ENCODE data around the gene UHRF1. TPM values are rescaled to one million over a fixed set of nuclear protein-coding genes. Genes with fewer than 3 reads are reported as not detected.

Gene UHRF1
- total RNA-seq, 1 experiment from 2014 or later = 109 TPM

DNA sequence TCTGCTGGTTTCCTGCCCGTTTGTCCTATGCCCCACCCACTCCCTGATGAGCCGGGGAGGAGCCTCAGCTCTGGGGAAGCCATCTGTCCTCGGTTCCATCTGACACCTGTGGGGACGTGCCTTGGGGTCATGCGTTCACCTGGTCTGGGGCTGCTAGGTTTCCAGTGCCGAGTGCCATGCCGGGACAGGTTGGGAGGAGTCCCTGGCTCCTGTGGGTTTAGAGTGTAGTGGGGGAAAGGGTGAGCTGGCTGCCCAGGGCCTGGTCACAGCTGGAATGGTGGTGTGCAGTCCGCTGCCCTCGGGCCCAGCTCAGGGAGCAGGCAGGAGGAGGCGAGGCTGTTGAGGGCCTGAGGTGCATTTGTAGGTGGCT, 62.1 kb downstream of the UHRF1 start:
- peak overlapping the region; percentile 67 to 76 for H3K4me3 ChIP-seq (replicated peaks in 1 of 2; ENCODE audit: low read depth in 1 of 2, low read length in 2 of 2)
- H3K79me2 ChIP-seq (ENCODE audit: insufficient read depth, low read length) = peaks cover 55% of the 10 kb centered on the region
- intact Hi-C loops (cut with micrococcal nuclease) = loop anchor here (10.0 kb wide), 1 partner anchor 247 kb away; the partner anchor contains the start of gene DPP9
- H3K9me2 ChIP-seq (ENCODE audit: insufficient read depth) = no peaks in the 10 kb centered on the region
- no peaks in the 10 kb centered on the region for H3K9me3 ChIP-seq (ENCODE audit: control insufficient read depth in 1 of 2, insufficient read depth in 1 of 2, low read depth in 1 of 2, low read length in 2 of 2)
- DNase-seq (ENCODE audit: low read depth, low spot score) (no peak), ATAC-seq (no peak)
- H3K36me3 ChIP-seq (ENCODE audit: control insufficient read depth in 1 of 2, insufficient read depth in 2 of 2, low read length in 2 of 2) = no peaks in the 10 kb centered on the region
- H2AFZ ChIP-seq (ENCODE audit: low read depth, low read length, poor library complexity, severe bottlenecking) = no peak overlapping the region
- H4K20me1 ChIP-seq (ENCODE audit: insufficient read depth) = no peaks in the 10 kb centered on the region
- BruUV-seq (replicated peaks) = no TSS peak
- H3K4me1 ChIP-seq (ENCODE audit: control insufficient read depth in 1 of 2, insufficient read depth in 2 of 2, low read length in 2 of 2) = peaks cover 47 to 77% of the 10 kb centered on the region in 2 experiments
- H3K4me2 ChIP-seq (ENCODE audit: low read length) = peak overlapping the region; percentile 98
- ChIA-PET POLR2A (interaction anchor here (0.7 to 1.1 kb wide), 3 partner anchors 21 to 105 kb away, joined by 3 to 6 read pairs (median 3); no protein-coding TSS in a partner anchor), RAD21 (ENCODE audit: low non-redundant PET in 1 of 2, low total read pairs in 2 of 2, uncharacterized antibody in 2 of 2, unreplicated experiment in 2 of 2) (no interaction called here), CTCF (interaction anchor here (0.9 to 2.9 kb wide), 3 partner anchors 30 to 101 kb away, joined by 3 to 7 read pairs (median 5); no protein-coding TSS in a partner anchor)
- H3K27me3 ChIP-seq (ENCODE audit: insufficient read depth, low read length) = no peaks in the 10 kb centered on the region
- TF ChIP-seq JUND (IDR thresholded peaks at IDR 0.05) (no peak), CBX3 (IDR thresholded peaks at IDR 0.05; ENCODE audit: low read depth) (no peak), POLR2A (IDR thresholded peaks at IDR 0.05; ENCODE audit: borderline replicate concordance, extremely low read depth, insufficient read depth, insufficient read length) (no peak), ELF1 (IDR thresholded peaks at IDR 0.05; ENCODE audit: borderline replicate concordance, low read depth) (no peak), SRF (IDR thresholded peaks at IDR 0.05; ENCODE audit: low read depth) (no peak), YY1 (IDR thresholded peaks at IDR 0.05; ENCODE audit: extremely low read depth, insufficient replicate concordance, low read depth, low read length) (no peak), EZH2phosphoT487 (IDR thresholded peaks at IDR 0.05; ENCODE audit: borderline replicate concordance) (no peak), EGR1 (IDR thresholded peaks at IDR 0.05; ENCODE audit: low read depth) (no peak), FOSL1 (IDR thresholded peaks at IDR 0.05; ENCODE audit: low read depth) (no peak), CEBPB (IDR thresholded peaks at IDR 0.05; ENCODE audit: low read depth) (no peak), SP1 (IDR thresholded peaks at IDR 0.05; ENCODE audit: low read depth) (no peak), EZH2 (IDR thresholded peaks at IDR 0.05) (no peak), SIN3A (IDR thresholded peaks at IDR 0.05; ENCODE audit: low read depth) (no peak)
- TF ChIP-seq, protein P1, sequence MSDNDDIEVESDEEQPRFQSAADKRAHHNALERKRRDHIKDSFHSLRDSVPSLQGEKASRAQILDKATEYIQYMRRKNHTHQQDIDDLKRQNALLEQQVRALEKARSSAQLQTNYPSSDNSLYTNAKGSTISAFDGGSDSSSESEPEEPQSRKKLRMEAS (IDR thresholded peaks at IDR 0.05) = no peak
- TF ChIP-seq, protein P2, sequence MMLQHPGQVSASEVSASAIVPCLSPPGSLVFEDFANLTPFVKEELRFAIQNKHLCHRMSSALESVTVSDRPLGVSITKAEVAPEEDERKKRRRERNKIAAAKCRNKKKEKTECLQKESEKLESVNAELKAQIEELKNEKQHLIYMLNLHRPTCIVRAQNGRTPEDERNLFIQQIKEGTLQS (IDR thresholded peaks at IDR 0.05) = no peak
- TF ChIP-seq, protein P3, sequence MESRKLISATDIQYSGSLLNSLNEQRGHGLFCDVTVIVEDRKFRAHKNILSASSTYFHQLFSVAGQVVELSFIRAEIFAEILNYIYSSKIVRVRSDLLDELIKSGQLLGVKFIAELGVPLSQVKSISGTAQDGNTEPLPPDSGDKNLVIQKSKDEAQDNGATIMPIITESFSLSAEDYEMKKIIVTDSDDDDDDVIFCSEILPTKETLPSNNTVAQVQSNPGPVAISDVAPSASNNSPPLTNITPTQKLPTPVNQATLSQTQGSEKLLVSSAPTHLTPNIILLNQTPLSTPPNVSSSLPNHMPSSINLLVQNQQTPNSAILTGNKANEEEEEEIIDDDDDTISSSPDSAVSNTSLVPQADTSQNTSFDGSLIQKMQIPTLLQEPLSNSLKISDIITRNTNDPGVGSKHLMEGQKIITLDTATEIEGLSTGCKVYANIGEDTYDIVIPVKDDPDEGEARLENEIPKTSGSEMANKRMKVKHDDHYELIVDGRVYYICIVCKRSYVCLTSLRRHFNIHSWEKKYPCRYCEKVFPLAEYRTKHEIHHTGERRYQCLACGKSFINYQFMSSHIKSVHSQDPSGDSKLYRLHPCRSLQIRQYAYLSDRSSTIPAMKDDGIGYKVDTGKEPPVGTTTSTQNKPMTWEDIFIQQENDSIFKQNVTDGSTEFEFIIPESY (IDR thresholded peaks at IDR 0.05; ENCODE audit: extremely low read depth, insufficient replicate concordance, low read length) = no peak
- TF ChIP-seq, protein P4, sequence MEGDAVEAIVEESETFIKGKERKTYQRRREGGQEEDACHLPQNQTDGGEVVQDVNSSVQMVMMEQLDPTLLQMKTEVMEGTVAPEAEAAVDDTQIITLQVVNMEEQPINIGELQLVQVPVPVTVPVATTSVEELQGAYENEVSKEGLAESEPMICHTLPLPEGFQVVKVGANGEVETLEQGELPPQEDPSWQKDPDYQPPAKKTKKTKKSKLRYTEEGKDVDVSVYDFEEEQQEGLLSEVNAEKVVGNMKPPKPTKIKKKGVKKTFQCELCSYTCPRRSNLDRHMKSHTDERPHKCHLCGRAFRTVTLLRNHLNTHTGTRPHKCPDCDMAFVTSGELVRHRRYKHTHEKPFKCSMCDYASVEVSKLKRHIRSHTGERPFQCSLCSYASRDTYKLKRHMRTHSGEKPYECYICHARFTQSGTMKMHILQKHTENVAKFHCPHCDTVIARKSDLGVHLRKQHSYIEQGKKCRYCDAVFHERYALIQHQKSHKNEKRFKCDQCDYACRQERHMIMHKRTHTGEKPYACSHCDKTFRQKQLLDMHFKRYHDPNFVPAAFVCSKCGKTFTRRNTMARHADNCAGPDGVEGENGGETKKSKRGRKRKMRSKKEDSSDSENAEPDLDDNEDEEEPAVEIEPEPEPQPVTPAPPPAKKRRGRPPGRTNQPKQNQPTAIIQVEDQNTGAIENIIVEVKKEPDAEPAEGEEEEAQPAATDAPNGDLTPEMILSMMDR (IDR thresholded peaks at IDR 0.05 in 2 of 3, conservative IDR thresholded peaks at IDR 0.05 in 1 of 3; ENCODE audit: borderline replicate concordance in 1 of 3, insufficient read depth in 1 of 3, low read depth in 2 of 3, low read length in 2 of 3) = no peak
- no peak overlapping the region for H3K27ac ChIP-seq (ENCODE audit: low read depth, low read length)
- H3K9ac ChIP-seq (ENCODE audit: low read length) = peak overlapping the region; percentile 53; the same call in 1 of the 2 replicates
